HG03520 (cell line): Measurements from ENCODE around the gene ZDHHC18.
"Not testable (repeated sequence)": the region's sequence is repeated elsewhere in the genome, so short reads cannot be mapped to it uniquely, and the experiment has no call there.

ENCODE experiments used
- ATAC-seq: cut with Tn5 transposase; IDR thresholded peaks from one replicate; pipeline ENCODE4 v1.9.1; 2021; ENCODE audit warnings: mild to moderate bottlenecking, moderate library complexity; ENCODE audit not compliant: unreplicated experiment

The ZDHHC18 gene

DNA sequence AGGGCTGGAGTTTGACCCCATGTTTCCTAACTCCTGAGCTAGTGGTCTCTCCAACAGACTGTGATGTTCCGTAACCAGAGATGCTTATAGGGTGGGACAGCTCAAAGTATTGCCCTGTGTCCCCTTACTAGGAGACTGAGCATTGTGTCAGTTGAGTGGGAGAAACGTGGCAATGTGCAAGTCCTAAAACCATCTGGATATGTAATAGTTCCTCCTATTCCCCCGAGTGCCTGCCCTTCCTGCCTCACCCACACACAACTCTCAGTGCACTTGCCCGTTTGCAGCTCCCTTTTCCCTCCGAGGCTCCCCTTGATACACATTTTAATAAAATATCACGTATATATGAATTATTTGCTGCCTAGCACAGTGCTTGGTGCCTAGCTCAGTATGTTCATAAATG, 35.3 kb upstream of the ZDHHC18 start:
- no peak for ATAC-seq

DNA sequence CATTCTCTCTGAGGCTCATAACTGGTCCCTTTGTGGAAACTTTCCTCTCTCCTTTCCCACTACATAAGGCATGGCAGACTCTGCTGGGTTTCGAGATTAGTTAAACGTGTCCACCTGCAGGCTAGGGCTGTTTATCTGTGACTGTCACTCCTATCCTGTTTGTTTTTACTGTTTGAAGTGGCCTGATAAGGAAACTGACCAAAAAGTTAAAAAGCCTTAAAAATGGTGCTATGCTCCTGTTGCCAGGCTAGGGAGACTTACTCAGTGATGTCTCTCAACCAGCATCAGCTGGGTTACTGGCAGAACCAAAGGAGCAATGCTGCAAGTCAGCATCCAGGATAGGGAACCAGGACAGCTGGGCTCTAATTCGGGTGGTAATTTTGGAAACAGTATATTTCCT, 34.9 kb upstream of the ZDHHC18 start:
- ATAC-seq, result no peak

- no peak for ATAC-seq
Observed at GRCh38 chr1:26792924-26793323, 33.6 kb upstream of the ZDHHC18 start.

GRCh38 chr1:26794391-26794790, 32.1 kb upstream of the ZDHHC18 start:
- ATAC-seq, result no peak

DNA sequence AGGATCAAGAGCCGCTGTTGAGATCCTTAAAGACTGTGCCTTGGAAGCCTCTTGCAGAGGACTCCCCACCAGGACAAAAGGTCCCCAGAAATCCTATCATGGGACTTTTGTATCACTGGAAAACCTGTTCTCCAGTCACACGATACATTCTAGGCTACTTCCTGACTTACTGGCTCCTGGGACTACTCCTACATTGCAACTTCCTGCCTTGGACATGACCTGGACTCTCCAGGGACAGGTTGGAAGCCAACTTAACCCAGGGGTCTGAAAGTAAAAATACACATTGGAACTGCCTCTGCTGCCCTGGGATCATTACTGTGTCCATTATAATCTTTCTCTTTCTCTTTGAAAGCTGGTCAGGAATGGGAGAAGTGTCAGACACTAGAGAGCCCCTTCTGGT, 28.9 kb upstream of the ZDHHC18 start:
- ATAC-seq, result no peak

GRCh38 chr1:26799479-26800142, 26.9 kb upstream of the ZDHHC18 start:
- no peak for ATAC-seq

DNA sequence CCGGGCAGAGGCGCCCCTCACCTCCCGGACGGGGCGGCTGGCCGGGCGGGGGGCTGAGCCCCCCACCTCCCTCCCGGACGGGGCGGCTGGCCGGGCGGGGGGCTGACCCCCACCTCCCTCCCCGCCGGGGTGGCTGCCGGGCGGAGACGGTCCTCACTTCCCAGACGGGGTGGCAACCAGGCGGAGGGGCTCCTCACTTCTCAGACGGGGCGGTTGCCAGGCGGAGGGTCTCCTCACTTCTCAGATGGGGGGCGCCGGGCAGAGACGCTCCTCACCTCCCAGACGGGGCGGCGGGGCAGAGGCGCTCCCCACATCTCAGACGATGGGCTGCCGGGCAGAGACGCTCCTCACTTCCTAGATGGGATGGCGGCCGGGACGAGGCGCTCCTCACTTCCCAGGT, 22.6 kb upstream of the ZDHHC18 start:
- not testable (repeated sequence) for ATAC-seq

- not testable (repeated sequence) for ATAC-seq
Observed at GRCh38 chr1:26810105-26810504, 16.4 kb upstream of the ZDHHC18 start.

- no peak for ATAC-seq
Observed at GRCh38 chr1:26811057-26811456, 15.4 kb upstream of the ZDHHC18 start.

DNA sequence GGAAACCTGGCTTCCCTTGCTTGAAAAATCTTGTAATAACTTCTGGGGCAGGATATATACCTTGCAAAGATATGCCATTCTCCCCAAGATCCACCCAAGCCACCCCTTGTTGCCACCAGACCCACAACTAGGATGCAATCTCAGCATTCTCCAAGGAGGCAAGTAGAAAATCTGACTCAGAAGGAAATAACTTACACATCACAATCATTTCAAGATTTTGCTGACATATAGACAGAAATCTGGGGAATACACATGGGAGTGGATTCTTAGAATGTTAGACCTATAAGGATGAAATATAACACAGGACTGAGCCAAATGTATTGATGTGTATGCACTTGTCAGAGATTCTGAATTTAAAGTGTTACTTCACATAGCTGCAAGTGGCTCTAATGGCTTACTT, 14.8 kb upstream of the ZDHHC18 start:
- ATAC-seq, result no peak

DNA sequence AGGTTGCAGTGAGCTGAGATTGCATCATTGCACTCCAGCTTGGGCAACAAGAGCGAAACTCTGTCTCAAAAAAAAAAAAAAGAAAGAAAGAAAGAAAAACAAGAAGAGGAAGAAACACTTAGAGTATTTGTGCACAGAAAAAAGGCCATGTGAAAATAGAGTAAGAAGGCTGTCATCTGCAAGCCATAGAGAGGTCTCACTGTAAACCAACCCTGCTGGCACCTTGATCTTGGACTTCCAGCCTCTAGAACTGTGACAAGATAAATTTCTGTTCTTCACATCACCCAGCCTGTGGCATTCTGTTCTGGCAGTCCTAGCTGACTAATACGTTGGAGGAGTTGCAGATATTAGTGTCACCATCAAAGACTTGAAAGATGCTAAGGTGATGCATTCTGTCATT, 12.1 kb upstream of the ZDHHC18 start:
- no peak for ATAC-seq

DNA sequence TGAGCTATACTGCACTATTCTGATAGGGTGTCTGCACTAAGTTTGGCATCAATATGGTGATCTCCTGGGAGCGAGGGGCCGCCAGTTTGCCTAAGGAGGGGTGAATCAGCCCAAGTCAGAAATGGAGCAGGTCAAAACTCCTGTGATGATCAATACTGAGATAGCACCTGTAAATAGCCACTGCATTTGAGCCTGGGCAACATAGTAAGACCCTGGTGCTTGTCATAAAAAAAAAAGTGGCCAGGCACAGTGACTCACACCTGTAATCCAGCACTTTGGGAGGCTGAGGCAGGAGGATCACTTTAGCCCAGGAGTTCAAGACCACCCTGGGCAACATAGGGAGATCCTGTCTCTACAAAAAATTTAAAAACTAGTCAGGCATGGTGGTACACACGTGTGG, 11.6 kb upstream of the ZDHHC18 start:
- ATAC-seq, result no peak

DNA sequence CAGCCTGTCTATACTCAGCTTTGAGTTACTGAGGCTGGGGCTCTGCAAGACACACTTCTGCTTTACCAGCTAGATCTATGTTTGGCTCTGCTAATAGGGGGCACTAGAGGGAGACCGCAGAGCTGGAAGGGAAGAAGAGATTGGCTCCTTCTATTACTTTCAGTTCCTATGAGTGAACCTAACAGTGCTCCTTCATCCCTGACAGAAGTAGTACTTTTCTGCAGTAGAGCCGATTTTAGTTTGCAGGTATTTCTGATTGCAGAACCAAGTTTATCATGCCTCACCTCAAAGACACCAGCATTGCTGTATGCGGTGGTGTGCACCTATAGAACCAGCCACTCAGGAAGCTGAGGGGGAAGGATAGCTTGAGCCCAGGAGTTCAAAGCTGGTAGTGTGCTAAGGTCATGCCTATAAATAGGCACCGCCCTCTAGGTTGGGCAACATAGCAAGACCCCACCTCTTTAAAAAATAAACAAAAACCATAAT, 5.7 kb upstream of the ZDHHC18 start:
- ATAC-seq, result peak; percentile 82

- no peak for ATAC-seq
Observed at GRCh38 chr1:26822737-26823395, 3.6 kb upstream of the ZDHHC18 start.

GRCh38 chr1:26824731-26825130, 1.8 kb upstream of the ZDHHC18 start:
- ATAC-seq, result no peak

- ATAC-seq, result no peak
Observed at GRCh38 chr1:26827106-26827604, 667 bp downstream of the ZDHHC18 start.

DNA sequence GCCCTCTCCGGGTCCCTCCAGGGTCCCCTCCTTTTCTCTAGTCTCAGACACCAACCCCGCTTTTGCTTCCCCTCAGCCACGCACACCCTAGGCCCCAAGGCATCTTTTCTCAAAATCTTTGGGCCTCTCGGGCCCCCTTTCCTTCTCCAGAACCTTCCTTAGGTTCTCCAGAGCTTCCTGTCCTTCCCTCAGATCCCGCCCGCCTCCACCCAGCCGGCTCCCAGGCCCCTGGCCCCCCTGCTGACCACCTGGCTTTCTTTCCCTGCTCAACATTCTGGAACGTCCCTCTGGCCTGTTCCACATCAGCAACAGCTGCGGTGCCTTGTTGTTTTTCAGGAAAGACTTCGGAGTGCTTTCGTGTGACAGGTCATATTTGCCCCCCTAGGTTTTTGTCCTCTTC, 1.2 kb downstream of the ZDHHC18 start:
- no peak for ATAC-seq

DNA sequence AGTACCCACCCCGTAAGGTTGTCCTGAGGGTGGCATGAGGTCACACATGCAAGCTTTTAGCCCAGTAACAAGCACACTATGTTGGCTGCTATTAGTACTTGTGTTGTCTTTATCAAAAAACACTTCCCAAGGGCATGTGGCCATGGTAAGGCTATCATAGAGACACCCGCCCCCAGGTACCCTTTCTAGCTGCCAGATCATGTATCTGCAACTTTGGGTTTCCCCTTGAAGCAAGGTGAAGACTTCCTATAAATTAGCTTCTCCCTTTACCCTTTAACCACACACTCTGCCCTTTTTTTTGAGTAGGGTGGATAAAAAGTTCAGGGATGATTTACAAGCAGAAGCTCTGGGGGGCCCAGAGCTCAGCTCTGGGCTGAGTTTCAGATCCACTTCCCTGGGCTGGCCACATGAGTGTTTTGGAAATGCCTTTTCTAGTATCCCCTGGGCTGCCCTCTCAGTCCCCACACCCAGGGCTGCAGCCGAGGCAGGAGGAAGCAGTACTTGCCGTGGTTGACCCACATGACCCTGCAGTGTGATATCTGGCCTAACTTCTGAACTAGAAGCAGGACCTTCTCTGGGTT, 2.0 kb downstream of the ZDHHC18 start:
- no peak for ATAC-seq

DNA sequence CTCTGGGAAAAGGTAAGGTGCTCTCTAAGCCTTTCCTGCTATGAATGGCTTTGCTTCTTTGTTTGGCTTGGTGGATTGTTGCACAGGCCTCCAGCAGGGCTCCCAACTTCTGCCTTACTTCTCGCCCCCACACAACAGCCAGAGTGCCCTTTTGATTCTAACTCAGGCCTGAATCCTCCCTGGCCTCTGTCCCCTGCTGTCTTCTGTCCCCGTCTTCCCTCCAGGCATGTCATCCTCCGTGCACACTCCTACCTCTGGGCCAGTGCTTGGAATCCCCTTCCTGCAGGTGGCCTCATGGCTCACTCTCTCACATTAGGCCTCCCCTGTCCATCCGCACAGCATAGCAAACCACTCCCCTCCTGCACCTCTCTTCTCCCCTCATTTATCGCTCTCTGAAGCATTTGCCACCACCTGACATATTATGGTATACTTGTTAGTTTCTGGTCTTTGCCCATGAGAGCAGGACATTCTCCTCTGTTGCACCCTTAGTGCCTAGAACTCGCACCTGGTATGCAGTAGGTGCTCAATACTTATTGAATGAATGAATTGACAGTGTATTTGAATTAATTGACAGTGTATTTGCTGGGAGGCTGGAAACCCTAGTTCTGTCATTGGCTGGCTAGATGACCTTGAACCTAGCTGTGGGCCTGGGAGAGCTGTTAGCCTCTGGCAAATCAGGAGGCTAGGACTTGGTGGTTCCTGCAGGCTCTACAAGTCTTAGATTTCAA, 2.9 kb downstream of the ZDHHC18 start:
- ATAC-seq, result no peak

DNA sequence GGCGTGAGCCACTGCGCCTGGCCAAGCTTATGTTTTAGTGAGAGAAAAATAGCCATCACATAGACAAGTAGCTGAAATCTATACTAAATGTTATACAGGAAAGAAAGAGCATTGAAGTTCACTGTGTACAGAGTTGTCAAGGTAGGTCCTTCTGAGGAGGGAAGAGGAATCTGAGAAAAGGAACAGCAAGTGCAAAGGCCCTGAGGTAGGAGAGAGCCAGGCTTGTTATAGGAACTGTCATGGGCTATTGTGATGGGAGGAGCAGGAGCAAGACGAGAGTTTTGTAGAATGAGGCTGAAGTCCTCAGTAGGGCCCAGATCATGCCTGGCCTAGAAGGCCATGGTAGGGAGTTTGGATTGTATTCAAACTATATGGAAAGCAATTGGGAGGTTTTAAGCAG, 4.6 kb downstream of the ZDHHC18 start:
- ATAC-seq, result no peak

- ATAC-seq, result no peak
Observed at GRCh38 chr1:26831546-26832248, 5.2 kb downstream of the ZDHHC18 start.
